Dermis microvascular lymphatic vessel endothelial cell (primary cell): Measurements from ENCODE around the gene PHYHD1. TPM values are rescaled to one million over a fixed set of nuclear protein-coding genes. Genes with fewer than 3 reads are reported as not detected.
"Not testable (repeated sequence)": the region's sequence is repeated elsewhere in the genome, so short reads cannot be mapped to it uniquely, and the experiment has no call there.

Experiments
- DNase-seq, 2 donors: peaks; one replicate each; pipeline versions ENCODE4 v3.0.0 to v3.0.0-alpha.2; 2010; ENCODE audit warnings: low read depth in 2 of 2
- total RNA-seq: library from RNA; depleted of rRNA; stranded (reverse); fragments of >200 nt; gene quantifications from 2 replicates; pipeline ENCODE4 v1.2.1, GENCODE V29; 2014

Gene PHYHD1
- total RNA-seq, 1 donor from 2014 or later = 0.26 TPM

DNA sequence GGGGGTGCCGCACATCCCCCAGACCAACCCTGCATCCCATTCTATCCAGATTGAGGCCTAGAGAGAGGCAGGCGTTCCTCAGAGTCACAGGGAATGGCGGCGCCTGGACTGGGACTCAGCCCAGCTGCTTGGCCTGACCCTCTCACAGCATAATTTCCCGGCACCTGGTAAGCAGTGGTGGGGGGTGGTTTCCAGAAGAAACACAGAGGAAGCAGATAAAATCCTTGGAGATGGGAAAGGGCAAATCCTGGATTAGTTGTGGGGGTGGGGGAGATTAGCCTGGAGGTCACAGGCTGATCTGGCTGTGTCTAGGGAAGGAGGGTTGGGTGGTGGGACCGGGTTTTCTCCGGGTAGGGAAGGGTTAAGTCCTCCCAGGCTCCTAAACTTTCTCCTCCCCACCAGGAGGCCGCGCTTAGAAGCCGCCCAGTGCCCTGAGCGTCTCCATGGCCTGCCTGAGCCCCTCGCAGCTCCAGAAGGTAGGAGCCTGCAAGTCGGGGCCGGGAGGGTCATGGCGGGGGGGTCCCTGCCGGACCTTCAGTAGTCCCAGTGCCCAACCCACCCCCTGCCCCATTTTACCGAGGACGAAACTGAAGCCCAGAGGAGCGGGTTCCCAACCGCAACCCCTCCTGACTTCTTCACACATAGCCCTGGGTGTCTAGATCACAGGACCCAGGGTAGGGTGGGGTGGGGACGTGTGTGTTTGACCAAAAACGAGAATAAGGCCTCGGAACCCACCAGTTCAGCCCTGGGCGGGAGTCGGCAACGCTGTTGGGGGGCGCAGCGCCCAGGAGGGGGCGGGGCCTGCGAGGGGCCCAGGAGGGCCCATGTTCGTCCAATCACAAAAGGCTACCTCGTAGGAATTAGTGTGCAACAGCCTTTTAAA, 1.3 kb downstream of the PHYHD1 start:
- no peak for DNase-seq

DNA sequence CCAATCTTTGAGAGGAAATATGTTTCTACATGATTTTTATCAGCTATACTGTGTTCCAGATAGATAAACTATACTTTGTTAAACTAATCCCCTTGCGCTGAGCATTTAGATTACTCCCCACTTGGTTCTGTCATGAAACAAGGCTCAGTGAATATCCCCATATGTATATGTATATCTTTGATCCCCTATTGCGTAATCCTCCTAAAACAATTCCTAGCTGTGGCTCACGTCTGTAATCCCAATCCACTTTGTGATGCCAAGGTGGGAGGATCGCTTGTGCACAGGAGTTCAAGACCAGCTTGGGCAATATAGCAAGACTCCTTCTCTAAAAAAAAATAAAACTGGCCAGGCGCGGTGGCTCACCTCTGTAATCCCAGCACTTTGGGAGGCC, 2.7 kb downstream of the PHYHD1 start:
- DNase-seq = no peak

DNA sequence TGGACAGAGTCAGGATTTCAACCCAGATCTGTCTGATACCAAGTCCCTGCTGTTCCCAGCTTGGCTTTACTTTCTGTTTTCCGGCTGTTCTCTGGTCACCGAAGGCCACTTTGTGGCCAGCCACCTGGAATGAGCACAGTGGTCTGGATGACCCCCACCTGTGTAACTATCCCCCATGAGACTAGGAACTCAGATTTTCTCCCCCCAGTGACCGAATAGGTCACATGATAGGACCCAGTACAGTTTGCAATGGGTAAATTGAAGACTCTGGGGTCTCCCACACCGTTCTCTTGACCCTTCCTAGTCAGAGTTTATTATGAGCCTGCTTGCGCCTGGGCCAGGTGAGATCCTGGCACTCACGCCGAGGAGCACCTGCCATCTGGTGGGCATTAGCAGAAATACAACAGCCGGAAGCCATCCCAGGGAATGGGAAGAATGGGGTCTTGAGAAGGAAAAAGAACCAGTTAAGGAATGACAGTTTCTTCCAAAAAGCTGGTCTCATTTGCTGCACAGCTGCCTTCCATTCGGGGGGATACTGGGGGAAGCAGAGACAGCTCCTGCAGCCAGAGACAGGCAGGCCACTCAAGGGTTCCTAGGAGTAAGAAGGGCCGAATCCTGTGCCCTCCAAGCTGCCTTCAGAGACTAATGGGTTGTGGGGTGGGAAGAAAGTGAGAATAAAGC, 7.1 kb downstream of the PHYHD1 start:
- peak in 1 of 2 donors; percentile 60 for DNase-seq

DNA sequence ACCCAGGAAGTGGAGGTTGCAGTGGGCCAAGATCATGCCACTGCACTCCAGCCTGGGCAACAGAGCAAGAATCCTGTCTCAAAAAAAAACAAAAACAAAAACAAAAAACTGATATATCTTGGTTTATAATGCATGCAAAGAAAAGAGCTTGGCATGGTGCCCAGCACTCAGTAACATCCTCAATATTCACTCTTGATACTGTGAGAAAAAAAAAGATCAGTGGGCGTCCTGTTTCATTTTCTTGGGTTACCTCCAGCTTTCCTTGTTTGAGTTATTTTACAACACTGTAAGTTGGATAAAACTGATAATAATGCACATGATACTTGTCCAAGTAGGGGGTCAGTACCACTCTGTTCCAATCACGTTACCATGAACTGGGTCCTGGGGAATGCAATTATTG, 7.8 kb downstream of the PHYHD1 start:
- no peak for DNase-seq

DNA sequence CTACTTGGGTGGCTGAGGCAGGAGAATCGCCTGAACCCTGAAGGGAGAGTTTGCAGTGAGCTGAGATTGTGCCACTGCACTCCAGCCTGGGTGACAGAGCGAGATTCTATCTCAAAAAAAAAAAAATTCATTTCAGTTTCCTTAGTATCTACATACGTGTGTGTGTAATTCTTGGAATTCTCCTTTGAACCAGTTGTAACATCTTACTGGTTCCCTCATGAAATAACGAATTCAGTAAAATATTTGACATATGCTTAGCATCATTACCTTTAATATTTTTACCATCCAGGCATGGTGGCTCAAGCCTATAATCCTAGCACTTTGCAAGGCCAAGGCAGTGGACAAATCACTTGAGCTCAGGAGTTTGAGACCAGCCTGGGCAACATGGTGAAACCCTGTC, 8.8 kb downstream of the PHYHD1 start:
- no peak for DNase-seq

DNA sequence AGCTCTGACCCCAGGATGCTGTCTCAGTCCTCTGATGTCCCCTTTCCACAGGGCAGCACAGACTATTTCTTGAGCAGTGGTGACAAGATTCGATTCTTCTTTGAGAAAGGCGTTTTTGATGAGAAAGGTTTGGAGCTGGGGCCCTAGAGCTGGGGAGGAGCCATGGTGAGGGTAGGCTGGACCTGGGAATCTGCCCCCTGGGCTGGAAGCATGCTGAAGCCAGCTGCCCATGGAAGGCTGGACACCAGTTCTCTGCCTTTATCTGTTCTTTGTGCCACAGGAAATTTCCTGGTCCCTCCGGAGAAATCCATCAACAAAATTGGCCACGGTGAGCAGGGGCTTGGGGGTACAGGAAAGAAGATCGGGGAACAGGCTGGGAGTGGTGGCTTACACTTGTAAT, 12.9 kb downstream of the PHYHD1 start:
- DNase-seq = no peak

DNA sequence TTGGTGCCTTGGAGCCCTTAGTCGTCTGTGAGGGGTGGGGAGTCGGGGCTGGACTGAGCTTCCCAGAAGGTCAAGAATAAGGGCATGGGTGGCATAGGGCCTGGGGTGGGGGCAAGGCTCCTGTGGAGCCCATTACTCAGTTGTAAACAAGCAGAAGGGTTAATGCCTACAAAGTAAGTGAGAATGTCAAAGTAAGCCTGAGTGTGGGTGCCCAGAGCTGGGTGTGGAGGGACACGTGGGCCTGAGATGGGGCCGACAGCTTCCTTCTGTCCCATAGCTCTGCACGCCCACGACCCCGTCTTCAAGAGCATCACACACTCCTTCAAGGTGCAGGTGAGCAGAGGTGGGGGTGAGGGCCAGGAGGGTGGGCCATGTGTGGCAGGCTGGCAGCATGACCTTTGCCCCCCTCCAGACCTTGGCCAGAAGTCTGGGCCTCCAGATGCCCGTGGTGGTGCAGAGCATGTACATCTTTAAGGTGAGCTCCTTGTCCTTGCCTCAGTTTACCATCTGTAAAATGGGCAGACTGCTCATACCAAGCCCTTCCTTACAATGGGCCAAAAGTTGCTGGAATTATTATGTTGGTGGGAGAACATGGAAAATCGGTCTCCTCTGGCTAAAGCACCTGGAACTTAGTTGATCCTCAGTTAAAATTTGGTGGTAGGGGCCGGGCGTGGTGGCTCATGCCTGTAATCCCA, 15.5 kb downstream of the PHYHD1 start:
- no peak for DNase-seq

DNA sequence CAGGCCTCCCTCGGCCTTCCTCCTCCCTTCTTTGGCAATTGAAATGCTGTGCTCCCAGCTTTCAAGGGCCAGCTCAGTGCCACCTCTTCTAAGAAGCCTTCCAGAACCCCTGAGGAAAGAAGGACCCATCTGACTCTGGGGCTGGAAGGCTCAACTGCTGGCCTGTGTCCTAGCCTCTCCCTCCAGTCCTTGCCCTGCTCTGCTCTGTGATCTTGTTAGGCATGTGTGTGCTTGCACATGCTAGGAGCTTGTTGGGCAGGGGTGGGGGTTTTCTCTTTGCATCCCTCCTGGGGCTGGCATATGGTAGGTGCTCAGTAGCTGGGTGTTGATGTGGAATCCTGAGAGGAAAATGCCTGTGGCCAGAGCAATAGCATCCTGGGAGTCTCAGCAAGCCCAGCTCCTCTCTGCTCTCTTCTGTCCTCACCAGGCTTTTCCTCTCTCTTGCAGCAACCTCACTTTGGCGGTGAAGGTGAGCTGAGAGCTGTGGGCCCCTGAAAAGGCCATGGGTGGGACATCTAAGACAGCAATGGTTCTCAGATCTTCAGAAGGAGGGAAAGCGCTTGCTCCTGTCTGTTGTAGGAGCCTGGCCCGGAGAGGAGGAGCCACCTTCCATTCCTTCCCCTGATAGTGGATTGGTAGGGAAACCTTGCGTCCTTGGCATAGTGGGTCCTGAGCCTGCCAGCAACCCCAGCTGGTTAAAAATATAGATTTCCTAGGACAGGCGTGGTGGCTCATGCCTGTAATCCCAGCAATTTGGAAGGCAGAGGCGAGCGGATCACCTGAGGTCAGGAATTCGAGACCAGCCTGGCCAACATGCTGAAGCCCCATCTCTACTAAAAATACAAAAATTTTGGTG, 16.8 kb downstream of the PHYHD1 start:
- DNase-seq = no peak

DNA sequence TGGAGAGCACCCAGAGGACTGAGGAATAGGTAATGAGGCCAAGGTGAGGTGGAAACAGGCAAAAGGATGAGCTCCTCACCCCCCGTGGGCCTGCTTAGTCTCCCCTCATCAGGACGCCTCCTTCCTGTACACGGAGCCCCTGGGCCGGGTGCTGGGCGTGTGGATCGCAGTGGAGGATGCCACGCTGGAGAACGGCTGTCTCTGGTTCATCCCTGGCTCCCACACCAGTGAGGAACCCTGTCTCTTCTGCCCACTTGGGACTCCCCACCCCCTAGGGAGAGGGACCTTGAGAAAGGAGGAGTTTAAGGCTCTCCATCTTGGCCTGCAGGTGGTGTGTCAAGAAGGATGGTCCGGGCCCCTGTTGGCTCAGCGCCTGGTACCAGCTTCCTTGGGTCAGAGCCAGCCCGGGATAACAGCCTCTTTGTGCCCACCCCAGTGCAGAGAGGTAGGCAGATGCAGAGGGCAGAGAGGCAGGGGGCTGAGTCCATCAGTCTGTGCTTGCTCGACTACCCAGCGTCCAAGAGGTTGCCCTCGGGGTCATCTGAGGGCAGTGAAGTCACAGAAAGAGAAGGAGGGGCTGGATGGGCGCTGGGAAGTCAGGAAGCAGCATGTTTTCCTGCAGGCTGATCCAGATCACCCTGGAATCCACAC, 19.6 kb downstream of the PHYHD1 start:
- DNase-seq = peak in 1 of 2 donors; percentile 53

DNA sequence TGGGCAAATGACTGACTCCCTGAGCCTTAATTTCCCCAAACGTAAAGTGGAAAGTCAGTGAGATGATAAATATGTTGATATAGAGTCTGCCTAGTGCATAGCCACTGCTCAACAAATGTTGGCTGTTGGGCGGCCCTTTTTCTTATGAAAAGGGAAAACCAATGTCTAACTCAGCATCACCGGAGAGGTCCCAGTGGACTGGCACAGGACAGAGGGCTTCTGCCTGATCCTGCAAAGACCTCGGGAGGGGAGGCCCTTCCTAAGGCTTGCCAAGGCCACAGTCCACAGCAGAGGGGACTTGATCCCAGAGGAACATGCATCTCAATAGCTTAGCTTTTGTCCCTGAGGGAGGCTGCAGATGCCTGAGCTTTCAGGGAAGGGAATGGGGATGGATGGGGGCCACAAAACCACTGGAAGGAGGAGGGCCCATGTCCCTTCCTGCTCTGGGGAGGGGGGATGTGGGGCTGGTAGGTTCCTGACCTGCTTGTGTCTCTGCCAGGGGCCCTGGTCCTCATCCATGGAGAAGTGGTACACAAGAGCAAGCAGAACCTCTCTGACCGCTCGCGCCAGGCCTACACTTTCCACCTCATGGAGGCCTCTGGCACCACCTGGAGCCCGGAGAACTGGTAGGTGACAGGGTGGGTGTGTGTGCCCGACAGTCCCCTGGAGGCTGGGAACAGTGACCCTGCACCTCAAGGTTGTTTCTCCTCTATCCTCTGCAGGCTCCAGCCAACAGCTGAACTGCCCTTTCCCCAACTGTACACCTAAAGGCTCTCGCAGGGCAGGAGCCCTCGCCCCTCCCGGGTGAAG, 20.4 kb downstream of the PHYHD1 start:
- DNase-seq = no peak

DNA sequence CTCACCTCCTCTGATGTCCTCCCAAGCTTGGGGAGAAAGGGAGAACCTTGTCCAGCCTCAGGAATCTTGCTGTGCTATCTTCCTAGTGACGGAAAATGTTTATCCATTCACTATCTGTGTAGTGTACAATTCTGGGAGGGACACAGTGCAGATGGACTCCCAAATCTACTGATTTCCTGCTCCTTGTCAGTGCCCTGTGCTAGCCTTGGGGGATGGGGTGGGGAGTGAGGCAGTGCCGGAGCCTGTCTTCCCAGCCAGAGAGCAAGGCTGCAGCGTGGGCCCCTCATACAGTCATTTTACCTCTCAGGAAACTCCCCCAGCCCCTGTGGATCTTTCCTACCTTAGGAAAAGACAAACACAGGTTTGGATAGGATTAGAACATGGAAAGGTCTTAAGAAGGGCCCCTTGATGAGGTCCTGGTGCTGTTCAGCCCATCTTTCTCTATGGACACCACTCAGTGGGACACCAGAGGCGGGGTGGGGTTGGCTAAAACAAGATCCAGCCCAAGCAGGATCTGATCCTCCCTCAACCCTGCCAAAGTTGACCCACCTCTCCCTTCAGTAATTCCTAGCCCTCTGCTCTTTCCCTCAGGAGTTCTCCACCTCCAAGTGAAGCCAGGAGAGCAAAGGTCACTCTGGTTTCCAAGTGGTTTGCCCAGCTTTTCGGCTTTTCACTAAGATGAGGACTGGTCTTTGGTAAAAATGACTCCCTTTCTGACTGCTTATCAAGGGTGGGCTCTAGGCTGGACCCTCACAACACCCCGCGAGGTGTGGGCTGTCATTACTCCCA, 23.2 kb downstream of the PHYHD1 start:
- DNase-seq = no peak

DNA sequence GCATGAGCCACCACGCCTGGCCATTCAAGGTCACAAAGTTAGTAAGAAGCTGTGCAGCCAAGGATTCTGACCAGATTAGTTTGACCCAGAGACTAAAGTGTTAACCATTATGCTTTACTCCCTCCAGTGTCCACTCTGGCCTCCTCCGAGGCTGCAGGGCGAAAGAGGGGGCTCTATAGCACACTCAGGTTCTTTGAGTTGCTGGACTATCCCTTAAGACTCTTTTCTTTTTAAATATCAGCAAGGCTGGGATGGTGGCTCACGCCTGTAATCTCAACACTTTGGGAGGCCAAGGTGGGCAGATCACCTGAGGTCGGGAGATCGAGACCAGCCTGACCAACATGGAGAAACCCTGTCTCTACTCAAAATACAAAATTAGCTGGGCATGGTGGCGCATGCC, 24.2 kb downstream of the PHYHD1 start:
- not testable (repeated sequence) for DNase-seq

DNA sequence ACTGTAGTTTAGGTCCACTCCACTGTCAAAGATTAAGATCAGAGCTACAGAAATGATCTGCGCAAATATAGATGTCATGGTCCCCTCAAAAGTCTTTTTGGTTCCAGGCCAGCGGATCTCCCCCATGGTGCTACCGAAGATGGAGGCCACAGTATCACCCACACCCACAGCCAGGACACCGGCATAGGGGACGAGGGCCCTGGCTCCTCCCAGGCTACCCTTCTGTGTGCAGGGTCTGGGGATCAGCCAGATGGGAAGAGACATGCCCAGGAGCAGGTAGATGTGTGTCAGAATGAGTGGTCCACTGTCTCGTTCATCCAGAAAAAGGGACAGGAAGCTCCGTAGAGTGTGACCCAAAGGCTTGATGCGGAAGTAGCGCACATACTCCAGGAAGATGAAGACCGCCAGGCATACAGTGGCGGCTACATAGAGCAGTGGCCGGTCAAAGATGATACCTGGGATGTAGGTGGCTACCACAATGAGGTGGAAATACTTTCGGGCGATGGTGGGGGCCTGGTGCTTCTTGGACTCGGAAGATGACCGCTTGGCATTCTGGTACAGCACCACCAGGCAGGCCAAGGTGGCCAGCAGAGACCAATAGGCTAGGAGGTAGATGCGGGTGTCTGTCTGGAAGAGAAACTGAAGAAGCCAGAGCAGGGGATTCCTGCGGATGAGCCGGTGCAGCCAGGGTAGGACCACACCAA, 25.2 kb downstream of the PHYHD1 start:
- no peak for DNase-seq

DNA sequence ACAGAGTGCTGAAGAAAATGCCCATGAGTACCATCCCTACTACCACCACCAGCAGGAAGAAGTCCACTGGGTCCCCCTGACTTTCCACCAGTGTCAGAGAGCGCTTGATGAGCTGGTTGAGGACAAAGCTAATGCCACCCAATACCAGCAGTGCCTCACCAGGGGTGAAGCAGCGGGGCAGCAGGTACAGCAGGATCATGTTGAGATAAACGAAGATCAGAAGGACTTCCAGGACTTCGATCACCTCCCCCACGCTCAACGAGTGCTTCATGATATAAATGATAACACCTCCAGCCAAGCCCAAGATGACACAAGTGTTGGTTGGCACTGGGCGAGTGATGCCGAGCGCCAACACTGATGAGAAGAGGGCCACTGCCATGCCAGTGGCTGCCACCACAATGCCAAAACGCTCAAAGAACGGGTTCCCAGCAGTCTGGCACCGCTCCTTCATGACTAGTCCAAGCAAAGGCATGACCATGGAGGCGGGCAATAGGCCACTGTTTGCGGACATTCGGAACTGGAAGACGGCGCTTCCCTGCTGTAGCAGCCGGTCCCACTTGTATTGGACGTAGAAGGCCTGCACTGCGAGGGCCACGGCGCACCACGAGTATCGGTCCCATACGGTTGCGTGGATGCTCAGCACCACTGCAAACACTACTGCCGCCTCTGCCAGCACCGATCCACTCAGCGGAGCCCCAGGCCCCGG, 25.9 kb downstream of the PHYHD1 start:
- DNase-seq = peak in 1 of 2 donors; percentile 39

DNA sequence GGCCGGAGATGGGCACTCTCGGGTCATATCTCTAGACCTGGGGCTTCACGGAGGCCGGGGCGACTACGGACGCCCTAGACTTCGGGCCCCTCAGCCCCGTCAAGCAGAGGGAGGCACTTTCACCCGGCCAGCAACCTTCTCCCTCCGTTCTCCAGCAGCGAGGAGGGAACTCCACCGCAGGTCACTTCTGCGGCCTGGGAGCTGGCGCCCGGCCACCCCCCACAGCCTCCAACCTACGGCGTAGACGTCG, 26.4 kb downstream of the PHYHD1 start:
- no peak for DNase-seq

DNA sequence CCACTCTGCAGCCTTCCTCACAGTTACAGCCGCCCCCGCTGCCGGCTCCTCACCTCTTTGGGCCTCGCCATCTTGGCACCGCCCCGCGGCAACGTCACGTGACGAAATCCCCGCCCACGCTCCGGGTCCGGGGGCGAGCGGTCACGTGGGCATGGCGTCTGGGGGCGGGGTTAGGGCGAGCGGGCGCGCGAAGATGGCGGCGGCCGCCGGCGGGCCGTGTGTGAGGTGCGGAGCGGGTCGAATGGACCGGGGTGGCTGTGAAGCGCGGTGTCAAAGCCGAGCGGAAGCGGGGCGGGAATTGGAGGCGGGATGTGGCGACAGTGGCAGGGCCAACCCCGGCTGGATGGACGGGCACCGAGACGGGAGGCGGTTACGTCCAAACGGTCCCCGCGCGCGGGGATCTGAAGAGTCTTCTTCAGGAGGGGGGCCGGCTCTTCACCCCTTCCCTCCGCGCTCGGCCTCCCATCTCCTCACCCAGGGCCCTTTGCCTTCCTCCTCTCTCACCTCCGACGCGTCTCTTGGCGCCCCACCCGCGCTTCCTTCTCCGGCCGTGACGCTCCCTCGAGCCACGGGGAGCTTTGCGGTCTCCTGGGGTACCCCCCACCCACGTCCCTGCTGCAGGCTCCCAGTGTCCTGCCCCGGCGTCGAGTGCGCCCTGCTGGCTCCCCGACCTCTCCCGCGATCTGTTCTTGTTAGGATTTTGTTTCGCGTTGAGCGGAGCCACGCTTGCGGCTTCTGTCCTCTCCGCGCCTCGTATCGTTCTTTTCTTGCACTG, 26.9 kb downstream of the PHYHD1 start, which contains the start of the genes DOLK and NUP188:
Gene DOLK (minus strand): TSS at position 77 of the 775 bp plus-strand sequence. CDS start 300 bp downstream, outside the sequence.
Gene NUP188 (plus strand): TSS at position 173 of the 775 bp plus-strand sequence. CDS start 21 bp downstream, at position 194.
- DNase-seq = peak; percentile 60 to 92

DNA sequence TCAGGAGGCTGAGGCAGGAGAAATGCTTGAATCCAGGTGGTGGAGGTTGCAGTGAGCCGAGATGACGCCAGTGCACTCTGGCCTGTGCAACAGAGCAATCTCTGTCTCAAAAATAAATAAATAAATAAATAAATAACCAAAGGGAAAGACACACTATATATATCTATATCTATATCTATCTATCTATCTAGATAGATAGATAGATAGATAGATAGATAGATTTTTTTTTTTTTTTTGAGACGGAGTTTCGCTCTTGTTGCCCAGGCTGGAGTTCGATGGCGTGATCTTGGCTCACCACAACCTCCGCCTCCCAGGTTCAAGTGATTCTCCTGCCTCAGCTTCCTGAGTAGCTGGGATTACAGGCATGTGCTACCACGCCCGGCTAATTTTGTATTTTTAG, 40.6 kb downstream of the PHYHD1 start:
- DNase-seq = not testable (repeated sequence)
